Vagina (tissue), 2 donors: ENCODE results near the gene SHC3. TPM values are rescaled to one million over a fixed set of nuclear protein-coding genes. Genes with fewer than 3 reads are reported as not detected.

Experiments
- DNase-seq, 2 donors: peaks; one replicate each; pipeline ENCODE4 v3.0.0-alpha.2; 2017; ENCODE audit errors: extremely low spot score in 2 of 2
- H3K27ac ChIP-seq: fragments of 200-600 bp; sonication (generic); one replicate; pipeline ENCODE4 v1.5.1; 2019
- H3K27me3 ChIP-seq: fragments of 200-600 bp; sonication (generic); one replicate; pipeline ENCODE4 v1.5.1; 2019
- H3K36me3 ChIP-seq, 2 donors: fragments of 200-600 bp; sonication (generic); one replicate each; pipeline ENCODE4 v1.5.1; 2017 to 2019
- H3K4me1 ChIP-seq: fragments of 200-600 bp; sonication (generic); one replicate; pipeline ENCODE4 v1.5.1; 2019
- H3K4me3 ChIP-seq, 2 donors: fragments of 200-600 bp; sonication (generic); 1 replicate in 1 of 2; 2 replicates in 1 of 2; pipeline ENCODE4 v1.5.1; 2016 to 2019
- H3K9me3 ChIP-seq: fragments of 200-600 bp; sonication (generic); one replicate; pipeline ENCODE4 v1.5.1; 2019
- CTCF ChIP-seq, 3 experiments: fragments of 450-650 bp in 2 of 3; fragments of 200-600 bp in 1 of 3; sonication (generic) in 1 of 3; IDR thresholded peaks; one replicate each; pipeline ENCODE4 v1.5.1; 2017 to 2019; ENCODE audit warnings: antibody characterized with exemption in 3 of 3, mild to moderate bottlenecking in 2 of 3, moderate library complexity in 2 of 3
- POLR2A ChIP-seq, 2 donors: fragments of 450-650 bp; IDR thresholded peaks; one replicate each; pipeline ENCODE4 v1.6.1; 2017; ENCODE audit warnings: antibody characterized with exemption in 2 of 2, mild to moderate bottlenecking in 2 of 2, moderate library complexity in 2 of 2
- POLR2AphosphoS5 ChIP-seq, 2 donors: sonication (generic); formaldehyde crosslinking; IDR thresholded peaks; one replicate each; pipeline ENCODE4 v1.9.0; 2017; ENCODE audit warnings: antibody characterized with exemption in 2 of 2, mild to moderate bottlenecking in 2 of 2, low read depth in 1 of 2; ENCODE audit not compliant: insufficient read depth in 1 of 2
- intact Hi-C: fragments of 100-400 bp; cut with DNase I; formaldehyde crosslinking; loops from one replicate; pipeline ENCODE4 v1.15.1; 2023
- total RNA-seq: library from RNA; depleted of rRNA; stranded (reverse); fragments of >200 nt; gene quantifications from one replicate; pipeline ENCODE4 v1.2.3, GENCODE V29; 2016

The SHC3 gene
- total RNA-seq, 1 donor from 2014 or later = 6.1 TPM

GRCh38 chr9:89058906-89059305 lies 119.7 kb downstream of the SHC3 start:
- no peaks in the 10 kb centered on the region for H3K9me3 ChIP-seq
- H3K27me3 ChIP-seq = no peaks in the 10 kb centered on the region
- intact Hi-C loops = no loop called here
- no peaks in the 10 kb centered on the region for H3K36me3 ChIP-seq
- H3K27ac ChIP-seq = no peak overlapping the region
- H3K4me3 ChIP-seq = no peak overlapping the region
- no peak for TF ChIP-seq CTCF (IDR thresholded peaks at IDR 0.05)
- TF ChIP-seq POLR2A (IDR thresholded peaks at IDR 0.05) = no peak
- TF ChIP-seq POLR2AphosphoS5 (IDR thresholded peaks at IDR 0.05; ENCODE audit: insufficient read depth in 1 of 2, low read depth in 1 of 2) = no peak
- peak in 1 of 2 donors; percentile 65 for DNase-seq
- no peaks in the 10 kb centered on the region for H3K4me1 ChIP-seq

- no peak for DNase-seq
- intact Hi-C loops = no loop called here
Measured at GRCh38 chr9:89054865-89055495, 123.6 kb downstream of the SHC3 start.

GRCh38 chr9:89053301-89053700 lies 125.3 kb downstream of the SHC3 start:
- DNase-seq = peak in 1 of 2 donors; percentile 62
- H3K27me3 ChIP-seq = no peaks in the 10 kb centered on the region
- H3K4me1 ChIP-seq = no peaks in the 10 kb centered on the region
- no peaks in the 10 kb centered on the region for H3K36me3 ChIP-seq
- H3K4me3 ChIP-seq = no peak overlapping the region
- no peak overlapping the region for H3K27ac ChIP-seq
- intact Hi-C loops = no loop called here
- TF ChIP-seq POLR2A (IDR thresholded peaks at IDR 0.05) = no peak
- TF ChIP-seq CTCF (IDR thresholded peaks at IDR 0.05) = no peak
- no peak for TF ChIP-seq POLR2AphosphoS5 (IDR thresholded peaks at IDR 0.05; ENCODE audit: insufficient read depth in 1 of 2, low read depth in 1 of 2)
- H3K9me3 ChIP-seq = no peaks in the 10 kb centered on the region

More at GRCh38 chr9:89054865-89055495, 123.6 kb downstream of the SHC3 start:
- H3K27ac ChIP-seq = no peak overlapping the region
- no peaks in the 10 kb centered on the region for H3K27me3 ChIP-seq
- no peaks in the 10 kb centered on the region for H3K9me3 ChIP-seq
- no peaks in the 10 kb centered on the region for H3K36me3 ChIP-seq
- no peaks in the 10 kb centered on the region for H3K4me1 ChIP-seq
- TF ChIP-seq POLR2AphosphoS5 (IDR thresholded peaks at IDR 0.05; ENCODE audit: insufficient read depth in 1 of 2, low read depth in 1 of 2) = no peak
- TF ChIP-seq CTCF (IDR thresholded peaks at IDR 0.05) = no peak
- no peak for TF ChIP-seq POLR2A (IDR thresholded peaks at IDR 0.05)
- H3K4me3 ChIP-seq = no peak overlapping the region

- Histone ChIP-seq H3K36me3 (no peaks in the 10 kb centered on the region), H3K27me3 (no peaks in the 10 kb centered on the region), H3K4me1 (no peaks in the 10 kb centered on the region), H3K9me3 (no peaks in the 10 kb centered on the region), H3K4me3 (no peak overlapping the region), H3K27ac (no peak overlapping the region)
- intact Hi-C loops = no loop called here
- DNase-seq = peak in 1 of 2 donors; percentile 42
- no peak for TF ChIP-seq POLR2A (IDR thresholded peaks at IDR 0.05)
- no peak for TF ChIP-seq CTCF (IDR thresholded peaks at IDR 0.05)
- TF ChIP-seq POLR2AphosphoS5 (IDR thresholded peaks at IDR 0.05; ENCODE audit: insufficient read depth in 1 of 2, low read depth in 1 of 2) = no peak
Measured at GRCh38 chr9:89052470-89053097, 126.0 kb downstream of the SHC3 start.

DNA sequence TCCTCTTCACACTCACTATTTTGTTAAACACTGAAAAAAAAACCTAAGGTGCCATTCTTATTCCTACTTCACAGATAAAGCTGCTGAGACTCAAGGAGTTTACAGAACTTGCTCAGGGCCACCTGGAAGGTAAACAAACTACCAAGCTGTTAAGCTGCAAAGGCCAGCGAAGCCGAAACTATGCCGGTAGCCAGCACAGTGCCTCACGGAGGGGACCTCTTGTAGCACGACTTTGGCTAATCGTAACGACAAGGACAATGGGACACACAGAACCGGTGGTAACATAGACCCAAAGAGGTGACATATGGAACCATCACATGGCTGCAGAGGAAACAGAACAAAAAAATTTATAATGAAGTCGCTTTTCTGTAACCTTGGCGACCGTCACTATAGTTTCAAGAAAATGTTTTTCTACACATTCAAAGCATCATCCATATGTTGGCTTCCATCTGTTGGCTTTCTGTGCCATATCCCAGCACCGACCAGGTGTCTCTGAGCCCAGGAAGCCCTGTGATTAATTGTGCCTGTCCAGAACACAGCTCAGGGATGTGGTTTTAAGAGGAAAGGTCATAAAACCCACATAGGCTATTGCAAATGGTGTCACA lies 127.1 kb downstream of the SHC3 start:
- no peaks in the 10 kb centered on the region for H3K4me1 ChIP-seq
- peak in 1 of 2 donors; percentile 27 for DNase-seq
- TF ChIP-seq POLR2AphosphoS5 (IDR thresholded peaks at IDR 0.05; ENCODE audit: insufficient read depth in 1 of 2, low read depth in 1 of 2) = no peak
- no peak for TF ChIP-seq POLR2A (IDR thresholded peaks at IDR 0.05)
- no peak for TF ChIP-seq CTCF (IDR thresholded peaks at IDR 0.05)
- H3K9me3 ChIP-seq = no peaks in the 10 kb centered on the region
- H3K4me3 ChIP-seq = no peak overlapping the region
- no peaks in the 10 kb centered on the region for H3K27me3 ChIP-seq
- no peaks in the 10 kb centered on the region for H3K36me3 ChIP-seq
- intact Hi-C loops = no loop called here
- H3K27ac ChIP-seq = no peak overlapping the region
